CD14-positive monocyte (primary cell): ENCODE measurements around the gene NHS. TPM values are rescaled to one million over a fixed set of nuclear protein-coding genes. Genes with fewer than 3 reads are reported as not detected.

ENCODE experiments used
- DNase-seq, 3 donors: peaks; one replicate each; pipeline ENCODE4 v3.0.0-alpha.2; 2011 to 2022
- H2AFZ ChIP-seq: 2 replicates; pipeline ENCODE4 v1.6.0; 2012; ENCODE audit warnings: mild to moderate bottlenecking, low read depth, low read length, inconsistent platforms; ENCODE audit not compliant: insufficient read depth, poor library complexity, severe bottlenecking
- H3K27ac ChIP-seq, 2 donors: 1 replicate in 1 of 2; 2 replicates in 1 of 2; pipeline ENCODE4 v1.5.1; 2012 to 2013; ENCODE audit warnings: low read length in 2 of 2, control low read depth in 1 of 2, inconsistent platforms in 1 of 2, low read depth in 1 of 2, mild to moderate bottlenecking in 1 of 2
- H3K27me3 ChIP-seq, 2 donors: one replicate each; pipeline versions ENCODE4 v1.6.0 to v1.6.1; 2011 to 2013; ENCODE audit warnings: low read length in 2 of 2; ENCODE audit not compliant: control insufficient read depth in 2 of 2, insufficient read depth in 2 of 2
- H3K36me3 ChIP-seq, 2 donors: replicated peaks in 1 of 2; 1 replicate in 1 of 2; 2 replicates in 1 of 2; pipeline versions ENCODE4 v1.5.1 to v1.6.1; 2012 to 2013; ENCODE audit warnings: low read length in 2 of 2, control low read depth in 1 of 2, inconsistent platforms in 1 of 2, mild to moderate bottlenecking in 1 of 2; ENCODE audit not compliant: insufficient read depth in 2 of 2, control insufficient read depth in 1 of 2
- H3K4me1 ChIP-seq, 2 donors: 1 replicate in 1 of 2; 2 replicates in 1 of 2; pipeline versions ENCODE4 v1.5.1 to v1.6.1; 2012 to 2013; ENCODE audit warnings: low read length in 2 of 2, control low read depth in 1 of 2, inconsistent platforms in 1 of 2, mild to moderate bottlenecking in 1 of 2, moderate library complexity in 1 of 2; ENCODE audit not compliant: insufficient read depth in 2 of 2, control insufficient read depth in 1 of 2
- H3K4me2 ChIP-seq: replicated peaks from 2 replicates; pipeline ENCODE3; 2012; ENCODE audit warnings: low read length, moderate library complexity, mild to moderate bottlenecking; ENCODE audit not compliant: poor library complexity, severe bottlenecking; ENCODE audit errors: extremely low read depth
- H3K4me3 ChIP-seq, 3 experiments: fragments of 200-600 bp in 1 of 3; sonication (generic) in 1 of 3; replicated peaks in 1 of 3; 1 replicate in 2 of 3; 2 replicates in 1 of 3; pipeline ENCODE4 v1.5.1; 2011 to 2013; ENCODE audit warnings: low read length in 3 of 3, mild to moderate bottlenecking in 3 of 3, control low read depth in 2 of 3, low read depth in 2 of 3, inconsistent platforms in 1 of 3, moderate library complexity in 1 of 3
- H3K79me2 ChIP-seq: 2 replicates; pipeline ENCODE4 v1.6.0; 2012; ENCODE audit warnings: mild to moderate bottlenecking, control low read depth, inconsistent platforms, low read length, moderate library complexity; ENCODE audit not compliant: insufficient read depth
- H3K9ac ChIP-seq: 2 replicates; pipeline ENCODE4 v1.6.0; 2017; ENCODE audit warnings: low read length, mild to moderate bottlenecking; ENCODE audit not compliant: insufficient read depth, poor library complexity, severe bottlenecking
- H3K9me3 ChIP-seq, 2 donors: replicated peaks in 1 of 2; 1 replicate in 1 of 2; 2 replicates in 1 of 2; pipeline versions ENCODE4 v1.5.1 to v1.6.1; 2012 to 2013; ENCODE audit warnings: low read length in 2 of 2, control low read depth in 1 of 2; ENCODE audit not compliant: control insufficient read depth in 1 of 2, insufficient read depth in 1 of 2
- H4K20me1 ChIP-seq: 2 replicates; pipeline ENCODE4 v1.6.0; 2012; ENCODE audit warnings: mild to moderate bottlenecking, low read length, control low read depth, moderate library complexity; ENCODE audit not compliant: insufficient read depth
- H3K27ac Mint-ChIP-seq, 7 donors: one replicate each; pipeline ENCODE4 v1.8.0; 2020; ENCODE audit warnings: mild to moderate bottlenecking in 7 of 7, mixed read lengths in 7 of 7, moderate library complexity in 6 of 7, inconsistent platforms in 2 of 7
- H3K27me3 Mint-ChIP-seq, 3 donors: one replicate each; pipeline ENCODE4 v1.8.0; 2021 to 2022; ENCODE audit warnings: low read depth in 3 of 3, mild to moderate bottlenecking in 3 of 3, mixed read lengths in 3 of 3, moderate library complexity in 3 of 3, inconsistent platforms in 1 of 3
- H3K36me3 Mint-ChIP-seq, 2 donors: one replicate each; pipeline ENCODE4 v1.8.0; 2020; ENCODE audit warnings: mixed read lengths in 2 of 2, inconsistent platforms in 1 of 2, mild to moderate bottlenecking in 1 of 2
- H3K4me1 Mint-ChIP-seq: one replicate; pipeline ENCODE4 v1.8.0; 2020; ENCODE audit warnings: mild to moderate bottlenecking, mixed read lengths
- H3K4me3 Mint-ChIP-seq, 2 donors: one replicate each; pipeline ENCODE4 v1.8.0; 2020; ENCODE audit warnings: mild to moderate bottlenecking in 2 of 2, mixed read lengths in 2 of 2, moderate library complexity in 1 of 2
- H3K9me3 Mint-ChIP-seq, 7 donors: one replicate each; pipeline ENCODE4 v1.8.0; 2020 to 2022; ENCODE audit warnings: mixed read lengths in 7 of 7, mild to moderate bottlenecking in 6 of 7, moderate library complexity in 6 of 7, inconsistent platforms in 2 of 7
- WGBS: methylation state at CpG from one replicate; pipeline ENCODE4 v1.1.5; 2013; ENCODE audit warnings: missing lambda C conversion rate; ENCODE audit not compliant: insufficient coverage; 5-methylcytosine and 5-hydroxymethylcytosine counted together
- intact Hi-C, 2 donors: fragments of 100-400 bp; cut with micrococcal nuclease; formaldehyde crosslinking; loops; one replicate each; pipeline versions ENCODE4 v1.15.0 to v1.15.1; 2023
- polyA plus RNA-seq, 3 donors: library from polyadenylated mRNA; depleted of rRNA in 1 of 3; unstranded in 2 of 3; stranded (reverse) in 1 of 3; fragments of 300-500 nt in 2 of 3; fragments of >200 nt in 1 of 3; fragmentation: Illumina TruSeq in 2 of 3; gene quantifications; 1 replicate in 2 of 3; 2 replicates in 1 of 3; pipeline ENCODE4 v1.2.3, GENCODE V29; 2012 to 2021
- TF ChIP-seq, protein P1 (sequence below): fragments of 200-600 bp; IDR thresholded peaks from one replicate; pipeline ENCODE4 v1.8.0; 2022; ENCODE audit warnings: antibody characterized with exemption, mild to moderate bottlenecking

NHS gene
- polyA plus RNA-seq, 3 donors = 0.86 to 1.8 (median 1.3) TPM

DNA sequence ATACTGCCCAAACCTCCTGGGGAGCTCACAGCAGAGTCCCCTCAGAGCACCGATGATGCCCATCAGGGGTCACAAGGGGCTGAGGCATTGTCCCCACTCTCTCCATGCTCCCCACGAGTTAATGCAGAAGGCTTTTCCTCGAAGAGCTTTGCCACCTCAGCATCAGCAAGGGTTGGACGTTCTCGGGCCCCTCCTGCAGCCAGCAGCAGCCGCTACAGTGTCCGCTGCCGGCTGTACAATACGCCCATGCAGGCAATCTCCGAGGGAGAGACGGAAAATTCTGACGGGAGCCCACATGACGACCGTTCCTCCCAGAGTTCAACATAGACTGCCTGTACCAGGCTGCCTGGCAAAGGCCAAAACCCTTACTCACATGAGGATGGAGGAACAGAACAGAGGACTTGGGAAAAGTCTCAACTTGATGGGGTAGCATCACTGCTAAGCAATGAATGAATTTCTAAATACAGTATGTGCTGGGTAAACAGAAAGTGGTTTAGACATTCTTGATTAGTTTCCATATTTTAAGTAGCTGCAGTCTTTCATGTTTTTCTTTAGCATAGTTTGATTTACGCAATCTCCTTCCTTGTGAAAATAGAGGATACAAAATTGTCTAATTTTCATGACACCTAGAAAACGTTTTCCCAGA lies 357.3 kb downstream of the NHS start:
- intact Hi-C loops = loop anchor here in 1 of 2 donors (10.0 kb wide), 1 partner anchor 1603 kb away; no protein-coding TSS in a partner anchor
- peaks cover 0 to 6% (median 0%) of the 10 kb centered on the region in 7 donors for H3K9me3 Mint-ChIP-seq
- H3K79me2 ChIP-seq = no peaks in the 10 kb centered on the region
- TF ChIP-seq, protein P1, sequence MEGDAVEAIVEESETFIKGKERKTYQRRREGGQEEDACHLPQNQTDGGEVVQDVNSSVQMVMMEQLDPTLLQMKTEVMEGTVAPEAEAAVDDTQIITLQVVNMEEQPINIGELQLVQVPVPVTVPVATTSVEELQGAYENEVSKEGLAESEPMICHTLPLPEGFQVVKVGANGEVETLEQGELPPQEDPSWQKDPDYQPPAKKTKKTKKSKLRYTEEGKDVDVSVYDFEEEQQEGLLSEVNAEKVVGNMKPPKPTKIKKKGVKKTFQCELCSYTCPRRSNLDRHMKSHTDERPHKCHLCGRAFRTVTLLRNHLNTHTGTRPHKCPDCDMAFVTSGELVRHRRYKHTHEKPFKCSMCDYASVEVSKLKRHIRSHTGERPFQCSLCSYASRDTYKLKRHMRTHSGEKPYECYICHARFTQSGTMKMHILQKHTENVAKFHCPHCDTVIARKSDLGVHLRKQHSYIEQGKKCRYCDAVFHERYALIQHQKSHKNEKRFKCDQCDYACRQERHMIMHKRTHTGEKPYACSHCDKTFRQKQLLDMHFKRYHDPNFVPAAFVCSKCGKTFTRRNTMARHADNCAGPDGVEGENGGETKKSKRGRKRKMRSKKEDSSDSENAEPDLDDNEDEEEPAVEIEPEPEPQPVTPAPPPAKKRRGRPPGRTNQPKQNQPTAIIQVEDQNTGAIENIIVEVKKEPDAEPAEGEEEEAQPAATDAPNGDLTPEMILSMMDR = no peak
- H3K4me1 ChIP-seq = peaks cover 0 to 5% of the 10 kb centered on the region in 2 donors
- no peaks in the 10 kb centered on the region for H4K20me1 ChIP-seq
- peaks cover 0 to 6% (median 1%) of the 10 kb centered on the region in 3 donors for H3K27me3 Mint-ChIP-seq
- no peak overlapping the region for H3K27ac ChIP-seq
- H3K4me3 Mint-ChIP-seq = no peak overlapping the region
- H3K36me3 ChIP-seq = no peaks in the 10 kb centered on the region
- H3K4me1 Mint-ChIP-seq = peaks cover 2% of the 10 kb centered on the region
- H3K9me3 ChIP-seq = no peaks in the 10 kb centered on the region
- H3K9ac ChIP-seq = no peak overlapping the region
- DNase-seq = no peak
- H3K27me3 ChIP-seq = no peaks in the 10 kb centered on the region
- peaks cover 0 to 8% of the 10 kb centered on the region in 2 donors for H3K36me3 Mint-ChIP-seq
- no peak overlapping the region for H3K4me2 ChIP-seq
- no peak overlapping the region for H3K27ac Mint-ChIP-seq
- 84% methylated on average over 4 of the region's 16 CpGs for WGBS
- no peak overlapping the region for H2AFZ ChIP-seq
- H3K4me3 ChIP-seq = no peak overlapping the region

DNA sequence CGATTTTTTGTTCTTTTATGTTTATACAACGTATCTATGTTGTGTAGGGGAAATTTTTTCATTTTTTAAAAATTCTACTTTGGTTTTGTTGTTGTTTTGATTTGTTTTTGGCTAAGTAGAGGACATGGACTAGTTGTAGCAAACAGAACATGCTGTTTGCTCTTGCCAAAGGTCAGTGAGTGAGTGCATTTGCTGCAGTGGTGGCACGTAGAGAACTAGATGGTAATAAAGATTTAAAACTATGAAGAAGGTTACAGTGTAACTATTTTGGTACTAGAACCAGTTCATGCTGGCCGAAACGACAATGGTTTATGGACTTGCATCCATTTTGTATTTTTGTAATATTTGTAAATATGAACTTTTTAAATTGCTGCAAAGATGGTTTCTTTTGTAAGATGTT lies 360.4 kb downstream of the NHS start:
- Histone ChIP-seq H4K20me1 (no peaks in the 10 kb centered on the region), H3K27ac (no peak overlapping the region), H3K4me3 (no peak overlapping the region), H3K9ac (no peak overlapping the region), H2AFZ (no peak overlapping the region), H3K4me2 (no peak overlapping the region), H3K79me2 (no peaks in the 10 kb centered on the region), H3K9me3 (no peaks in the 10 kb centered on the region), H3K27me3 (peaks cover 11 to 28% of the 10 kb centered on the region in 2 donors), H3K4me1 (peaks cover 13 to 16% of the 10 kb centered on the region in 2 donors), H3K36me3 (no peaks in the 10 kb centered on the region)
- 89% methylated on average over 1 of the region's 5 CpGs for WGBS
- intact Hi-C loops = loop anchor here in 1 of 2 donors (10.0 kb wide), 1 partner anchor 1599 kb away; no protein-coding TSS in a partner anchor
- no peak overlapping the region for H3K4me3 Mint-ChIP-seq
- peaks cover 17% of the 10 kb centered on the region for H3K4me1 Mint-ChIP-seq
- TF ChIP-seq, protein P1 = no peak
- H3K27me3 Mint-ChIP-seq = peaks cover 20 to 35% (median 27%) of the 10 kb centered on the region in 3 donors
- no peak overlapping the region for H3K27ac Mint-ChIP-seq
- peaks cover 0 to 22% (median 13%) of the 10 kb centered on the region in 7 donors for H3K9me3 Mint-ChIP-seq
- DNase-seq = no peak
- peaks cover 0 to 10% of the 10 kb centered on the region in 2 donors for H3K36me3 Mint-ChIP-seq
